HG03469 (cell line): ENCODE results near the gene KIZ.
A peak's percentile ranks its signal among the peaks of the same experiment; 100 is the strongest.

Experiments used
- ATAC-seq: cut with Tn5 transposase; IDR thresholded peaks from one replicate; pipeline ENCODE4 v1.9.1; 2021; ENCODE audit warnings: mild to moderate bottlenecking, moderate library complexity, moderate number of reproducible peaks; ENCODE audit not compliant: unreplicated experiment

The KIZ gene

DNA sequence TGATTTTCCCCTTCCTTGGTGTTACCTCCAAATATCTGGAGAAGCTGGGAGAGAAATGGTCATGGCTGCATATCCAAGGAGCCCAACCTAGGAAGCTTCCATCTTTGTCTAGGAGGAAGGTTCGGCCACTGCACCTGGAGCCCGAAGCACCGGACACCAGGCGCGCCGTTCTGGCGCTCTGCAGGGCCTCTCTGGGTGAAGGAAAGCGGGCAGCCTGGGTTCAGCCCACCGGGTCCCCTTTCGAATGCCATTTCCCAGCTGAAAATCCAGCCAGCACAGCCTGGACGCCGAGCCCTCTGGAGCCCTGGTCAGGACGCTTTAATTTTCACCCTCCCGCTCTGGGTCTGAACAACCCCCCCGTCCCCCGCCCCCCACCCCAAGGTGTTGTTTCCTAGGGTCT lies 21.0 kb upstream of the KIZ start:
- ATAC-seq, result no peak

DNA sequence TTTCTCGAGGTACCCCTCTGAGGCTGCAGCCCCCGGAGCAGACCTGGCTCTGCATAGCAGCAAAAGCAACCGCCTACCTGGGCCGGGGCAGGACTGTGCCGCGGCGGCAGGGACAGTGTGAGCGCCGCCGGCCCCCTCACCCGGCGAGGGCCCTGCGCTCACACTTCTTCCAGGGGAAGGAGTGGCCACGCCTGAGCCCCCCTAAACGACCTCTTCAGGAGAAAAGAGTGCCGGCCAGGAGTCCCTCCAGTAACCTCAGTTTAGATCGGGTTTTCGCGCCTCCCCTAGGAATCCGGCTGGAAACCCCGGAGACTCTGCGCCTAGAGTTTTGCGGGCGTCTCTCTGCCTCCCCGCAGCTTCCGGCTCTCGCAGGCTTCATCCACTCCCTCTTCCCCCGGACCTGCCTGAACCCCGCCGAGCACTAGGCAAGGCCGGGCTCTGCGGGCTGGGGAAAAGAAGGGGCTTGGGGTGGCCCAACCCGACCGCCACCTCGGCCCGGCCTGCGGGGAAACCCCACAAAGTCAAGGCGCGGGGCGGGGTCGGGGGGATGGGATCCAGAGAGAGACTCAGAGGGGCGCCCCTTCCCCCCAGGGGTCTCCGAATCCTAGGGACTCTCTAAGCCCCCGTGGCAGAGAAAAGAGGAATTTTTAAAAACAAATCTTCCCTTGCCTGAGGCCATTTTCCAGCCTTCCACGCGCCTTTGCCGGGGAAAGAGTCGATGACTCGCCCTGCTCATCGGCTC lies 20.3 kb upstream of the KIZ start:
- no peak for ATAC-seq

DNA sequence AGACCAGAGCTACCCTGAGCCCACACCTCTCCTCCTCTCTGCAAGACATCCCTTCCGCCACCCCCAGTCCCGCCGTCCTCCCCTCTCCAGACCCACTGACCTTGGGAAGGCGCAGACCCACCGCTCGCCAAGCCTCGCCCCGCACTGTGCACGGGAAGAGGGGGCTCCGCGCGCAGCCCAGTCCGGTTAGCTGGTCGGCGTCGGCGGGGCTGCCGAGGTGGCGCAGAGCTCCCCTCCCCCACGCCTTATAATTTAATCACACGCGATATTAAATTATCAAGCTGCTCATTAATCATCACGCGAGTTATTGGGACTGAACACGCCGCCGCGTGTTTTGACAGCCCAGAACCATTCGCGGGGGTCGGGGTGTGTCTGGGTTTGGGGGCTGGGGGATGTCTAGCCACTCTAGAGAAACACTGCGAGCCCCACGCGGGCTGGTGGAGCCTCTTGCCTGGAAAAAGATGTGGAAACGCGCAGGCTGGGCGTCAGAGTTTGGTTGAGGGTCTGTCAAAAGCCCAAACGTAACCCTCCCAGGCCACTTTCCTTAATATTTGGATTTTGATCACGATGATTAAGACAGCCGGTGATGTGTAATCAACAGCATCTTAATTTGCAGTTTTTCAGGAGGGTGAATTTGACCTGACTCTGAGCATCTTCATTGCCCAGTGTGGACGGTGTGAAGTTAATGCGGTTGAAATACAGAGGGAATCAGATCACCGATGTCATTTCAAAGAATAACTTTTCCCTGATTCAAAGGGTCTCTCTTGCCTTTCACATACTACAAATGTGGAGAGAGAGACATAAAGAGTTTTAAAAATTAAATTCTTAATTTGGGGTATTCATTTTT lies 19.5 kb upstream of the KIZ start, which contains the start of gene LINC00237:
Gene LINC00237 (minus strand): TSS at position 188 of the 847 bp plus-strand sequence.
- no peak for ATAC-seq

DNA sequence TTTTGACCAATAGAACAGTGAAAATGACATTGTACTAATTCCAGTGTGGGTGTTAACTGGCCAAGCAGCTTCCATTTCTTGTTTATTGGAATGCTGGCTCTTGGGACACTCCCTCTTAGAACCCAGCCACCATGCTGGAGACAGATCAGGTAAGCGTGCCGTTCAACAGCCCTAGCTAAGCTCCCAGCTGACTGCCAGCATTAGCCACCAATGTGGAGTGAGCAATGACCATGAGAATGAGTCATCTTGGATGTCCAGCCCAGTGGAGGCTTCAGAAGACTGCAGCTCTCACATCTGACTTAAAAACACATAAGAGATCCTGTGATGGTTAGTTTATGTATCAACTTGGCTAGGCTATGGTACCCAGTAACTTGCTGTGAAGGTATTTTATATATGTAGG lies 16.7 kb upstream of the KIZ start:
- no peak for ATAC-seq

GRCh38 chr20:21110811-21111210 lies 15.1 kb upstream of the KIZ start:
- ATAC-seq, result no peak

DNA sequence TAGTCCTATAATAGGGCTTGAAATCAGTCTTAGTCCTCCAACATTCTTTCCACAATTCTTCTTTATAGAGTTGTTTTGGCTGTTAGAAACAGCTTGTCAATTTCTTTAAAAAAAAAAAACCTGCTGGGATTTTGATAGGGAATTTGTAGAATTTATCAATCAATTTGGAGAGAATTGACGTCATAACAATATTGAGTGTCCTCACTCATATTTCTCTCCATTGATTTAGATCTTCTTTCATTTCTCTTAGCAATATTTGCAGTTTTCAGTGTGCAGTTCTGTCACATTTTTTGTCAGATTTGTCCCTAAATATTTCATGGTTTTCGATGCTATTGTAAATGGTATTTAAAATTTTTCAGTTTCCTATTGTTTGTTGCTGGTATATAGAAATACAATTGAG lies 14.5 kb upstream of the KIZ start:
- ATAC-seq, result no peak

GRCh38 chr20:21113697-21114096 lies 12.2 kb upstream of the KIZ start:
- ATAC-seq, result no peak

GRCh38 chr20:21114584-21114983 lies 11.3 kb upstream of the KIZ start:
- ATAC-seq, result no peak

GRCh38 chr20:21117521-21117920 lies 8.4 kb upstream of the KIZ start:
- ATAC-seq, result no peak

- no peak for ATAC-seq
Observed at GRCh38 chr20:21118138-21118537, 7.7 kb upstream of the KIZ start.

GRCh38 chr20:21118782-21119181 lies 7.1 kb upstream of the KIZ start:
- ATAC-seq, result no peak

DNA sequence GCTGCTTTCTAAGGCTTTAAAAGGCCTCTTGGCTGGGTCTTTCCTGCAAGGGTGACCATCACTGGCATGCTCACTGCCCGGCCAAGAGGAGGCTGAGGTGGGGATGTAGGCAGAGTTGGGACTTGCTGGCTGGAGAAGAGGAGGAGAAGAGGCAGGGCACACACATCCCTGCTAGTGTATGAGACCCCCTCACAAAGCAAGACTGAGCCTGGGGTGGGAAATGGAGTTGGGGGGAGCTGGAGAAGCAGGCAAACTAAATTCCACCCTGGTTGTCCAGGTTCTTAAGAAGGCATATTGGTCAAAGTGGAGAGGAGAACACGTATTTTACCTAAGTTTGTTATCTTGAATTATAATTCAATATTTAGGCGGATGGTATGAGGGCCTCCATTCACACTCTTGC lies 1.7 kb upstream of the KIZ start:
- no peak for ATAC-seq

GRCh38 chr20:21125072-21125848 lies 622 bp upstream of the KIZ start:
- ATAC-seq, result peak; percentile 4

DNA sequence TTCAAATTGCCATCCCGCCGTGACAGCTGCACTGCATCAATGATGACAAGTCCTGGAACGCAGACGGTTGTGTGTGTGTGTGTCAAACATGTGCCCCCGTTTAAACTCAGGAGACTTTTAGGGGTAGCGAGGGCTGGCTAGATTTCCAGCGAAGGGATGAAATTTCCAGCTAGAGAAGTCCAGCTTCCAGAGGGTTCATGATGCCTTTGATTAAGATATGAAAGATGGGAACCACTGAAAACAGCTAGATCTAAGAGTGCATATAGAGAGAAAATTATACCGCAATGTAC lies 644 bp downstream of the KIZ start:
- ATAC-seq, result no peak

DNA sequence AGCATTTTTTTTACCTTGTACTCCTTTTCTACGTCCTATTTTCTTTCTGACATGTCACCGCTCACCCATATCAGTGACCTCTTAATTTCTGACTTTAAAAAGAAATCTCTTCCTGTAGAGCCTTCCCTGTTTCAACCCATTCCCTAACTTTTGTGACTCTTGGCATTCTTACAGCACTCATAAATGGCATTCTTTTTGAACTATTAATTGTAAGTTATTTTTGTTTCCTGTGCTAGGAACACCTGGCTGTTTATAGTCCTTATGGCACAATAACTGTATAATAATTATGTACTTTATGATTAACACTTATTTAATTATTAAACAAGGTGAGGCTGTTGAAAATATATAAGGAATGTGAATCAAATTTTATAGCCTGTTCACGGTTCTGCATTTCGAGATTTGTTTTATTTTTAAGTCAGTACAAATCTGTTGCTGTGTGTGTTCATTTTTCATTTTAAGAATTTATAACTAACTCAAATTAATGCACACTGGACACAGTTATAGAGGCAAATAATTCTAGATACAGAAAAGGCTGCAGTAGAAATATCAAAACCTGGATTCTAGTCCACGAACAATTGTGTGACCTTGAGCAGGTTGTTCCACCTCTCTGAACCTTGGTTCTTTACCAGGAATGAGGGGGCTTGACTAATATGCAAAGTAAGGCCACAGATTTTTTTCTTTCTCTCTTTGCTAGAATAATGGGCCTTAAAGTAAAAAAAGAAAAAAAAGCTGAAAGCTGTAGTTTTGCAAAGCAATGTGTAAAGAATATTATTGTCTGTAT lies 1.5 kb downstream of the KIZ start:
- ATAC-seq, result no peak

DNA sequence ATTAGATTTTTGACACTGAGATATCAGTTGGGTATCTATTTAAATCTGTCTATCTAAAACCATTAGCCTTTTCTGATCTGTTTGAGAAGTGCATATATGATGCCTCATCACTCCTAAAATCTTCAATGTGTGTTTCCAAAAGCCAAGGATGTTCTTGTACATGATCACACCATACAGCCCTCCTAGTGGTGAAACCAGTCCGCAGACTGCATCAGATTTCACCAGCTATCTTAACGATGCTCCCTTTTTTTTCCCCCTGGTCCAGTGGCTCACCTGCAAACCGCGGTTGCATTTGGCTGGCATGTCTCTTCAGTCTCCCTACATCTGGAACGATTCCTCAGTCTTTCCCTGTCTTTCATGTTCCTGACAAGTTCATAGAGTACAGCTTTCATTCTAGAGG lies 4.0 kb downstream of the KIZ start:
- no peak for ATAC-seq

GRCh38 chr20:21133404-21133803 lies 7.5 kb downstream of the KIZ start:
- no peak for ATAC-seq

- no peak for ATAC-seq
Observed at GRCh38 chr20:21133917-21134622, 8.2 kb downstream of the KIZ start.

- ATAC-seq, result no peak
Observed at GRCh38 chr20:21134883-21135493, 9.1 kb downstream of the KIZ start.
